Measurements from ENCODE around the gene FAM50A. TPM values are rescaled to one million over a fixed set of nuclear protein-coding genes. Genes with fewer than 3 reads are reported as not detected.

The FAM50A gene
- total RNA-seq, 6 donors from 2014 or later: 59.0 to 144 (median 72.7) TPM

- WGBS, 2 donors: 59% methylated on average over 25 of the region's 35 CpGs; no CpG with 5 or more reads in 1 of the 2 donors
- Histone ChIP-seq H3K36me3 (peaks cover 0 to 17% (median 2%) of the 10 kb centered on the region in 4 donors), H3K4me1 (peaks cover 5 to 42% (median 17%) of the 10 kb centered on the region in 4 donors), H3K27ac (peak overlapping the region; percentile 69 to 91 (median 83)), H3K27me3 (no peaks in the 10 kb centered on the region), H3K9me3 (no peaks in the 10 kb centered on the region), H3K4me3 (peak overlapping the region; percentile 44 to 81 (median 76))
- TF ChIP-seq POLR2A (IDR thresholded peaks at IDR 0.05) (no peak), EP300 (IDR thresholded peaks at IDR 0.05) (no peak), POLR2AphosphoS5 (IDR thresholded peaks at IDR 0.05) (no peak)
- TF ChIP-seq, protein P1, sequence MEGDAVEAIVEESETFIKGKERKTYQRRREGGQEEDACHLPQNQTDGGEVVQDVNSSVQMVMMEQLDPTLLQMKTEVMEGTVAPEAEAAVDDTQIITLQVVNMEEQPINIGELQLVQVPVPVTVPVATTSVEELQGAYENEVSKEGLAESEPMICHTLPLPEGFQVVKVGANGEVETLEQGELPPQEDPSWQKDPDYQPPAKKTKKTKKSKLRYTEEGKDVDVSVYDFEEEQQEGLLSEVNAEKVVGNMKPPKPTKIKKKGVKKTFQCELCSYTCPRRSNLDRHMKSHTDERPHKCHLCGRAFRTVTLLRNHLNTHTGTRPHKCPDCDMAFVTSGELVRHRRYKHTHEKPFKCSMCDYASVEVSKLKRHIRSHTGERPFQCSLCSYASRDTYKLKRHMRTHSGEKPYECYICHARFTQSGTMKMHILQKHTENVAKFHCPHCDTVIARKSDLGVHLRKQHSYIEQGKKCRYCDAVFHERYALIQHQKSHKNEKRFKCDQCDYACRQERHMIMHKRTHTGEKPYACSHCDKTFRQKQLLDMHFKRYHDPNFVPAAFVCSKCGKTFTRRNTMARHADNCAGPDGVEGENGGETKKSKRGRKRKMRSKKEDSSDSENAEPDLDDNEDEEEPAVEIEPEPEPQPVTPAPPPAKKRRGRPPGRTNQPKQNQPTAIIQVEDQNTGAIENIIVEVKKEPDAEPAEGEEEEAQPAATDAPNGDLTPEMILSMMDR (IDR thresholded peaks at IDR 0.05): no peak
- ATAC-seq (ENCODE audit: low FRiP score in 2 of 2) (no peak), DNase-seq (peak in 1 of 2 donors; percentile 86)
Observed at GRCh38 chrX:154486052-154486395, 42.1 kb downstream of the FAM50A start.

DNA sequence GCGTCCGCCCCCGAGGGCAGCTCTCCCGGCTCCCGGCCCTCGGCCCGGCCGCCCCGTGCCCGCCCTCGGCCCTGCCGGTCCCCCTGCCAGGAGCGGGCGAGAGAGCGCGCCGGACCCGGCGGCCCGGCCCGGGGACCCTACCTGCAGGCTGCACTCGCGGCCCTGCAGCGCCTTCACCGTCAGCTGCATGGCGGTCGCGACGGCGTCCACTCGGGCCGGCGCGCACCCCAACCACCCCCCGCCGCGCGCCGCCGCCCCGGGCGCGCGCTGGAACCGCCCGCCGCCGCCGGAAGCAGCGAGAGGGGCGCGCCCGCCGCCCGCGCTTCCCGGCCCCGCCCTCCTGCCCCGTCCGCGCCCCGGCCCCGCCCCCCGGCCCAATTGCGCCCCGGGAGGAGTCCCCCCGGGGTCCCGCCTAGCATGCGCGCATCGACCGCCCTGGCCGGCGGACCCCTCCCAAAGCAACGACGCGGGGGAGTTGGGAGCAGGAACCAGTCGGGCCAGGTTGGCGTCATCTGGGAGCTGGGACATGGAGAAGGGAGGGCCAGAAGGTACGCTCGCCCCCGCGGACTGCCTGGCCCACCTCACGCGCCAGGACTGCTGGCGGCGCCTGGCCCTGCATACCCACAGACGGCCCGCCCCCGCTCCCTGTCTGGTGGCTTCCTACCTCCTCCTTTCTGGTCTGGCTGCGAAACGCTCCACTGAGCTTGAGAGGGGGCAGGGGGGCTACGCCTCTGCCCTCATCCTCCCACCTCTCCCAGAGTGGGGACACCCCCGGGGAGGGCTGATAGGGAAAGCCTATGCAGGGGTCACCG, 42.7 kb downstream of the FAM50A start, which contains the start of gene UBL4A:
Gene UBL4A, minus strand, starts transcription at position 220 of the 812 bp plus-strand sequence. Its CDS starts 31 bp downstream, at position 189.
- 57% methylated on average over 38 of the region's 95 CpGs; no CpG with 5 or more reads in 1 of the 2 donors for WGBS, 2 donors
- H3K27me3 ChIP-seq: no peaks in the 10 kb centered on the region
- peak; percentile 2 to 73 for ATAC-seq (ENCODE audit: low FRiP score in 2 of 2)

DNA sequence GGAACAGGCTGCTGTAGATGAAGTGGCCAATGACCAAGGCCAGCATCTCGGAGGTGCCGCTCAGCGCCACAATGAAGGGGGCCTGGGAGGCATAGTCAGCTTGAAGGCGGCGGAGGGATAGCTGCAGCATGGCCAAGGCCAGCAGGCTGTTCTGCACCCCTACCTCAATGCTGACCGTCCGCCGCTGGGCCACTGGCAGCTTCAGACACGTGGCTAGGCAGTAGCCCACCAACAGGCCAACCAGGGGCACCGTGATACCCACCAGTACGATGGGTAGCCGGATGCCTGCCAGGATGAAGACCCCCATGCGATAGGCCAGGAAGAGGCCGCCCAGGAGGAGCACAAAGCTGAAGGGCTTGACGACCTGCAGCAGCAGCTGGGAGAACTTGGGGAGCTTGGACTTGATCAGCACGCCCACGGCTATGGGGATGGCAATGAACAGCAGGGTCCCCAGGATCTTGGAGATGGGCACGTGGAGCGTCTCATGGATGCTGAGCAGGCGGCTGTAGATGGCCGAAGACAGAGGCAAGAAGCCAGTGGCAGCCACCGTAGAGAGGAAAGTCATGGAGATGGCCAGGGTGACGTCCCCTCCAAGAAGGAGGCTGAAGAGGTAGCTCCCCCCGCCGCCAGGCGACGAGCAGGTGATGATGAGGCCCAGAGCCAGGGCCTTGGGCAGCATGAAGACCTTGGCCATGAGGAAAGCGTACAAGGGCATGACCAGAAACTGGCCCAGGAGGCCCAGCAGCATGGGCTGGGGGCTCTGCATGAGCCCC, 43.8 kb downstream of the FAM50A start:
- ATAC-seq (ENCODE audit: low FRiP score in 2 of 2) (no peak), DNase-seq (no peak)
- peaks cover 5 to 50% (median 17%) of the 10 kb centered on the region in 4 donors for H3K4me1 ChIP-seq
- no peaks in the 10 kb centered on the region for H3K27me3 ChIP-seq
- H3K27ac ChIP-seq: peak overlapping the region in 1 of 4 donors; percentile 91
- no peak for TF ChIP-seq POLR2AphosphoS5 (IDR thresholded peaks at IDR 0.05)
- TF ChIP-seq POLR2A (IDR thresholded peaks at IDR 0.05): no peak
- no peak for TF ChIP-seq EP300 (IDR thresholded peaks at IDR 0.05)
- H3K36me3 ChIP-seq: peaks cover 0 to 17% (median 2%) of the 10 kb centered on the region in 4 donors
- peak overlapping the region in 1 of 4 donors; percentile 76 for H3K4me3 ChIP-seq
- WGBS, 2 donors: 90 to 93% methylated on average over 15 to 28 of the region's 28 CpGs
- no peaks in the 10 kb centered on the region for H3K9me3 ChIP-seq

More for the DNA sequence above, 42.7 kb downstream of the FAM50A start, which contains the start of gene UBL4A:
- peak in 2 of 4 donors; percentile 27 to 60 for TF ChIP-seq POLR2A (IDR thresholded peaks at IDR 0.05)
- TF ChIP-seq EP300 (IDR thresholded peaks at IDR 0.05): no peak
- TF ChIP-seq, protein P1 (IDR thresholded peaks at IDR 0.05): peak in 1 of 6 experiments; percentile 7
- TF ChIP-seq POLR2AphosphoS5 (IDR thresholded peaks at IDR 0.05): peak in 1 of 2 donors; percentile 23
- peaks cover 5 to 48% (median 17%) of the 10 kb centered on the region in 4 donors for H3K4me1 ChIP-seq
- peak within 1 kb of the TSS; percentile 44 to 81 (median 76) for H3K4me3 ChIP-seq
- no peaks in the 10 kb centered on the region for H3K9me3 ChIP-seq
- H3K27ac ChIP-seq: peak within 1 kb of the TSS; percentile 69 to 91 (median 84)
- H3K36me3 ChIP-seq: peaks cover 0 to 17% (median 2%) of the 10 kb centered on the region in 4 donors
- DNase-seq: peak; percentile 53 to 94

DNA sequence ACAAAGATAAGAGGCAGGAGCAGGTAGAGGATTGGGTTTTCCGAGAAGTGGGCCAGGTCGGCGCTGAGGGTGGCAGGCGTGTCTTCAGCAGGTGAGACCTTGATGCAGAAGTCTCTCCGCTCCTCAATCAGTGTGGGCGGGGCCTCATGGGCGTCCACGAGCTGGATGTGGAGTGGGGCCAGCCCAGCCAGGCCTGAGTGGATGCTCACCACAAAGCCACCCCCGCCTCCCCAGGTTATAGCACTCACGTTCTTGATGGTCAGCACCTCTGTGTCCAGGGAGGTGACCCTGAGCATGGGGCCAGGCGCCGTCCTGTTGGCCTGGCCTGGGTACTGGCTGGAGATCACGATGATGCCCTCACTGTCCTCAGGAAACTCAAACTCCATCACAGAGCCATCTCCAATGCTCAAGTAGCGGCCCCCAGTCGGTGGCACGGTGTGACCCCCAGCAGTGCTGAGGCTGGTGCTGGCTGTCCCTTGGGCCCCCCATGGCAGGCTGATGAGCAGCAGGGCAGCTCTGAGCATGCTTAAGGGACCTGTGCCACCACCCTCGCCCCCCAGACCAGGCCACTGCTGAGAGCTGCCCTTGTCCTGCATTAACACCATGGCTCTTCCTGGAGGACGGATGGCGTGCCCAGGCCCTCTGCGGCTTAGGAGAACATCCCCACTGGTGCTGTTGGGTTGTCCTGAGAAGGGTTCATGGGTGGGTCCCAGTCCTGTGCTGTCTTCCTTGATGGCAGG, 44.6 kb downstream of the FAM50A start:
- 91 to 96% methylated on average over 6 to 20 of the region's 20 CpGs for WGBS, 2 donors
- Histone ChIP-seq H3K27ac (no peak overlapping the region), H3K27me3 (no peaks in the 10 kb centered on the region), H3K4me1 (peaks cover 5 to 50% (median 17%) of the 10 kb centered on the region in 4 donors), H3K36me3 (peaks cover 0 to 17% (median 2%) of the 10 kb centered on the region in 4 donors), H3K9me3 (no peaks in the 10 kb centered on the region), H3K4me3 (no peak overlapping the region)
- ATAC-seq (ENCODE audit: low FRiP score in 2 of 2) (no peak), DNase-seq (no peak)
- TF ChIP-seq, protein P1 (IDR thresholded peaks at IDR 0.05): no peak
- no peak for TF ChIP-seq EP300 (IDR thresholded peaks at IDR 0.05)
- TF ChIP-seq POLR2AphosphoS5 (IDR thresholded peaks at IDR 0.05): no peak
- no peak for TF ChIP-seq POLR2A (IDR thresholded peaks at IDR 0.05)

Data from upper lobe of left lung (tissue), 6 donors.